HS-5 (cell line): Measurements from ENCODE around the gene PNPO.
A peak's percentile ranks its signal among the peaks of the same experiment; 100 is the strongest.
"Not testable (repeated sequence)": the region's sequence is repeated elsewhere in the genome, so short reads cannot be mapped to it uniquely, and the experiment has no call there.

Source experiments
- DNase-seq: peaks from one replicate; pipeline ENCODE4 v3.0.0-alpha.2; 2012; ENCODE audit warnings: low read depth

Gene PNPO

GRCh38 chr17:47918006-47918405, 23.4 kb upstream of the PNPO start:
- DNase-seq = no peak

- no peak for DNase-seq
Measured at GRCh38 chr17:47918991-47919390, 22.4 kb upstream of the PNPO start.

- not testable (repeated sequence) for DNase-seq
Measured at GRCh38 chr17:47919889-47920288, 21.5 kb upstream of the PNPO start.

GRCh38 chr17:47924785-47925677, 16.3 kb upstream of the PNPO start:
- DNase-seq = no peak

- no peak for DNase-seq
Measured at GRCh38 chr17:47925678-47925988, 15.7 kb upstream of the PNPO start.

- DNase-seq = no peak
Measured at GRCh38 chr17:47927821-47928400, 13.5 kb upstream of the PNPO start.

GRCh38 chr17:47928415-47928814, 13.0 kb upstream of the PNPO start:
- DNase-seq = no peak

GRCh38 chr17:47929218-47930000, 12.0 kb upstream of the PNPO start:
- no peak for DNase-seq

- no peak for DNase-seq
Measured at GRCh38 chr17:47931848-47932247, 9.5 kb upstream of the PNPO start.

GRCh38 chr17:47934856-47935255, 6.5 kb upstream of the PNPO start:
- DNase-seq = no peak

GRCh38 chr17:47935468-47935867, 5.9 kb upstream of the PNPO start:
- DNase-seq = not testable (repeated sequence)

GRCh38 chr17:47935961-47936360, 5.4 kb upstream of the PNPO start:
- peak; percentile 56 for DNase-seq

GRCh38 chr17:47937941-47938340, 3.4 kb upstream of the PNPO start:
- DNase-seq = no peak

- no peak for DNase-seq
Measured at GRCh38 chr17:47942096-47942510, 732 bp downstream of the PNPO start.

- DNase-seq = no peak
Measured at GRCh38 chr17:47942568-47942967, 1.2 kb downstream of the PNPO start.

GRCh38 chr17:47945080-47945479, 3.7 kb downstream of the PNPO start:
- no peak for DNase-seq

GRCh38 chr17:47945529-47946508, 4.4 kb downstream of the PNPO start:
- no peak for DNase-seq

GRCh38 chr17:47946516-47946915, 5.1 kb downstream of the PNPO start:
- no peak for DNase-seq

GRCh38 chr17:47946929-47947397, 5.6 kb downstream of the PNPO start:
- peak; percentile 69 for DNase-seq

- DNase-seq = no peak
Measured at GRCh38 chr17:47948706-47949196, 7.4 kb downstream of the PNPO start.

- no peak for DNase-seq
Measured at GRCh38 chr17:47949197-47949759, 7.9 kb downstream of the PNPO start.
